Thyroid gland (tissue), 4 donors: ENCODE data around the gene FOXJ3.

Experiments used
- POLR2A ChIP-seq, 2 donors: fragments of 450-650 bp; IDR thresholded peaks; one replicate each; pipeline ENCODE4 v1.6.1; 2017; ENCODE audit warnings: antibody characterized with exemption in 2 of 2, mild to moderate bottlenecking in 2 of 2, moderate library complexity in 1 of 2
- TF ChIP-seq, protein P1 (sequence below), 6 experiments: fragments of 200-600 bp in 3 of 6; fragments of 450-650 bp in 3 of 6; sonication (generic) in 3 of 6; IDR thresholded peaks; one replicate each; pipeline ENCODE4 v1.5.1; 2016 to 2019; ENCODE audit warnings: antibody characterized with exemption in 6 of 6, mild to moderate bottlenecking in 2 of 6, inconsistent platforms in 1 of 6, moderate library complexity in 1 of 6

DNA sequence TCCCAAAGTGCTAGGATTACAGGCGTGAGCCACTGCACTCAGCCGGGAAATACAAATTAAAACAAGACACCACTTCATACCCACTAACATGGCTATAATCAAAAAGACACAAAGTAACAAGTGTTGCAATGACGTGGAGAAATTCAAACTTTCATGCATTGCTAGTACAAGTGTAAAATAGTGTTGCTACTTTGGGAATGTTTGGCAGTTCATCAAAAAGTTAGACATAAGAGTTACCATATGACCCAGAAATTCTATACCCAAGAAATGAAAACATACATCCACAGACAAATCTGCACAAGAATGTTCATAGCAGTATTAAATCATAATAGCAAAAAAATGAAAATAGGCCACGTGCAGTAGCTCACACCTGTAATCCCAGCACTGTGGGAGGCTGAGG is 16.4 kb downstream of the FOXJ3 start:
- TF ChIP-seq, protein P1, sequence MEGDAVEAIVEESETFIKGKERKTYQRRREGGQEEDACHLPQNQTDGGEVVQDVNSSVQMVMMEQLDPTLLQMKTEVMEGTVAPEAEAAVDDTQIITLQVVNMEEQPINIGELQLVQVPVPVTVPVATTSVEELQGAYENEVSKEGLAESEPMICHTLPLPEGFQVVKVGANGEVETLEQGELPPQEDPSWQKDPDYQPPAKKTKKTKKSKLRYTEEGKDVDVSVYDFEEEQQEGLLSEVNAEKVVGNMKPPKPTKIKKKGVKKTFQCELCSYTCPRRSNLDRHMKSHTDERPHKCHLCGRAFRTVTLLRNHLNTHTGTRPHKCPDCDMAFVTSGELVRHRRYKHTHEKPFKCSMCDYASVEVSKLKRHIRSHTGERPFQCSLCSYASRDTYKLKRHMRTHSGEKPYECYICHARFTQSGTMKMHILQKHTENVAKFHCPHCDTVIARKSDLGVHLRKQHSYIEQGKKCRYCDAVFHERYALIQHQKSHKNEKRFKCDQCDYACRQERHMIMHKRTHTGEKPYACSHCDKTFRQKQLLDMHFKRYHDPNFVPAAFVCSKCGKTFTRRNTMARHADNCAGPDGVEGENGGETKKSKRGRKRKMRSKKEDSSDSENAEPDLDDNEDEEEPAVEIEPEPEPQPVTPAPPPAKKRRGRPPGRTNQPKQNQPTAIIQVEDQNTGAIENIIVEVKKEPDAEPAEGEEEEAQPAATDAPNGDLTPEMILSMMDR (IDR thresholded peaks at IDR 0.05) = no peak
- TF ChIP-seq POLR2A (IDR thresholded peaks at IDR 0.05) = no peak
